Activated CD4-positive, alpha-beta memory T cell treated with anti-CD3 and anti-CD28 coated beads for 36 hours (primary cell): Measurements from ENCODE around the gene C12orf76. TPM values are rescaled to one million over a fixed set of nuclear protein-coding genes. Genes with fewer than 3 reads are reported as not detected.
A peak's percentile ranks its signal among the peaks of the same experiment; 100 is the strongest.
"Not testable (repeated sequence)": the region's sequence is repeated elsewhere in the genome, so short reads cannot be mapped to it uniquely, and the experiment has no call there.

ENCODE experiments used
- CTCF ChIA-PET: fragments of 350-600 bp; sonication (Branson Sonifier 250); formaldehyde crosslinking; loops from one replicate; lab custom pipeline; 2021; ENCODE audit warnings: antibody characterized with exemption, inconsistent platforms; lab: Charles Lee
- POLR2A ChIA-PET: fragments of 350-600 bp; sonication (Branson Sonifier 250); formaldehyde crosslinking; loops from one replicate; lab custom pipeline; 2021; ENCODE audit warnings: antibody characterized with exemption; lab: Charles Lee
- DNase-seq: peaks from one replicate; pipeline ENCODE4 v3.0.0-alpha.2; 2020
- H3K27ac Mint-ChIP-seq: one replicate; pipeline ENCODE4 v1.8.0; 2021; ENCODE audit warnings: mixed read lengths
- H3K27me3 Mint-ChIP-seq: one replicate; pipeline ENCODE4 v1.8.0; 2021; ENCODE audit warnings: mixed read lengths
- H3K36me3 Mint-ChIP-seq: one replicate; pipeline ENCODE4 v1.8.0; 2021; ENCODE audit warnings: mixed read lengths
- H3K4me1 Mint-ChIP-seq: one replicate; pipeline ENCODE4 v1.8.0; 2021; ENCODE audit warnings: low read depth, mixed read lengths
- H3K4me3 Mint-ChIP-seq: one replicate; pipeline ENCODE4 v1.8.0; 2021; ENCODE audit warnings: mild to moderate bottlenecking, mixed read lengths
- H3K9me3 Mint-ChIP-seq: one replicate; pipeline ENCODE4 v1.8.0; 2021; ENCODE audit warnings: mixed read lengths
- intact Hi-C: fragments of 100-400 bp; cut with micrococcal nuclease; formaldehyde crosslinking; loops from one replicate; pipeline ENCODE4 v1.15.1; 2023
- total RNA-seq, 2 experiments: library from RNA; stranded (reverse); gene quantifications; one replicate each; pipeline ENCODE4 v1.2.3, GENCODE V29; 2021

C12orf76 gene
- total RNA-seq, 2 experiments from 2014 or later, result 14.2 to 17.1 TPM

GRCh38 chr12:110059651-110060000, 11.3 kb upstream of the C12orf76 start:
- peaks cover 3% of the 10 kb centered on the region for H3K9me3 Mint-ChIP-seq
- intact Hi-C loops, result no loop called here
- ChIA-PET POLR2A (interaction anchor here (1.6 to 2.2 kb wide), 2 partner anchors 14 to 20 kb away, joined by 5 read pairs; no protein-coding TSS in a partner anchor), CTCF (interaction anchor here (1.5 kb wide), 1 partner anchor 372 kb away, joined by 5 read pairs; no protein-coding TSS in a partner anchor)
- DNase-seq, result no peak
- peak overlapping the region; percentile 67 for H3K27ac Mint-ChIP-seq
- H3K36me3 Mint-ChIP-seq, result peaks cover 7% of the 10 kb centered on the region
- H3K4me3 Mint-ChIP-seq, result no peak overlapping the region
- no peaks in the 10 kb centered on the region for H3K27me3 Mint-ChIP-seq
- peaks cover 44% of the 10 kb centered on the region for H3K4me1 Mint-ChIP-seq

- POLR2A ChIA-PET, result interaction anchor here (2.2 kb wide), 1 partner anchor 21 kb away, joined by 5 read pairs; no protein-coding TSS in a partner anchor
Observed at GRCh38 chr12:110058875-110059615, 10.7 kb upstream of the C12orf76 start.

GRCh38 chr12:110056643-110057042, 8.3 kb upstream of the C12orf76 start:
- not testable (repeated sequence) for DNase-seq, H3K36me3 Mint-ChIP-seq, H3K27me3 Mint-ChIP-seq, H3K4me3 Mint-ChIP-seq, H3K9me3 Mint-ChIP-seq
- ChIA-PET POLR2A (interaction anchor here (1.1 kb wide), 1 partner anchor 23 kb away, joined by 3 read pairs; no protein-coding TSS in a partner anchor), CTCF (interaction anchor here (0.9 kb wide), 1 partner anchor 59 kb away, joined by 4 read pairs; no protein-coding TSS in a partner anchor)
- intact Hi-C loops, result loop anchor here (1.0 kb wide), 1 partner anchor 23 kb away; no protein-coding TSS in a partner anchor
- H3K4me1 Mint-ChIP-seq, result peaks cover 47% of the 10 kb centered on the region
- H3K27ac Mint-ChIP-seq, result peak overlapping the region; percentile 44

More at GRCh38 chr12:110058875-110059615, 10.7 kb upstream of the C12orf76 start:
- CTCF ChIA-PET, result interaction anchor here (1.5 kb wide), 1 partner anchor 372 kb away, joined by 5 read pairs; no protein-coding TSS in a partner anchor
- H3K27ac Mint-ChIP-seq, result peak overlapping the region; percentile 67
- H3K9me3 Mint-ChIP-seq, result peaks cover 3% of the 10 kb centered on the region
- no peak for DNase-seq
- peaks cover 7% of the 10 kb centered on the region for H3K36me3 Mint-ChIP-seq
- H3K4me1 Mint-ChIP-seq, result peaks cover 47% of the 10 kb centered on the region
- intact Hi-C loops, result no loop called here
- no peaks in the 10 kb centered on the region for H3K27me3 Mint-ChIP-seq
- H3K4me3 Mint-ChIP-seq, result no peak overlapping the region

GRCh38 chr12:110055375-110056352, 7.3 kb upstream of the C12orf76 start:
- not testable (repeated sequence) for H3K27me3 Mint-ChIP-seq, H3K9me3 Mint-ChIP-seq, H3K36me3 Mint-ChIP-seq, H3K4me3 Mint-ChIP-seq
- peak; percentile 61 for DNase-seq
- Mint-ChIP-seq H3K27ac (peak overlapping the region; percentile 57), H3K4me1 (peaks cover 41% of the 10 kb centered on the region)
- intact Hi-C loops, result loop anchor here (1.0 kb wide), 1 partner anchor 24 kb away; no protein-coding TSS in a partner anchor
- CTCF ChIA-PET, result interaction anchor here (0.9 kb wide), 1 partner anchor 58 kb away, joined by 4 read pairs; no protein-coding TSS in a partner anchor
- POLR2A ChIA-PET, result interaction anchor here (1.1 to 1.5 kb wide), 3 partner anchors 16 to 31 kb away, joined by 3 read pairs; no protein-coding TSS in a partner anchor

GRCh38 chr12:110050927-110051326, 2.6 kb upstream of the C12orf76 start:
- intact Hi-C loops, result no loop called here
- no peaks in the 10 kb centered on the region for H3K36me3 Mint-ChIP-seq
- ChIA-PET CTCF (no interaction called here), POLR2A (no interaction called here)
- H3K27ac Mint-ChIP-seq, result no peak overlapping the region
- no peak for DNase-seq
- H3K27me3 Mint-ChIP-seq, result no peaks in the 10 kb centered on the region
- no peaks in the 10 kb centered on the region for H3K9me3 Mint-ChIP-seq
- H3K4me1 Mint-ChIP-seq, result peaks cover 46% of the 10 kb centered on the region
- no peak overlapping the region for H3K4me3 Mint-ChIP-seq

GRCh38 chr12:110049666-110050065, 1.3 kb upstream of the C12orf76 start:
- POLR2A ChIA-PET, H3K9me3 Mint-ChIP-seq, H3K36me3 Mint-ChIP-seq, H3K27me3 Mint-ChIP-seq, DNase-seq, CTCF ChIA-PET: not testable (repeated sequence)
- intact Hi-C loops, result loop anchor here (2.0 kb wide), 2 partner anchors 51 to 53 kb away; partner anchors contain the start of gene GIT2
- Mint-ChIP-seq H3K4me3 (peak overlapping the region; percentile 24), H3K4me1 (peaks cover 39% of the 10 kb centered on the region), H3K27ac (peak overlapping the region; percentile 94)

GRCh38 chr12:110049034-110049433, 712 bp upstream of the C12orf76 start:
- intact Hi-C loops, result loop anchor here (2.0 kb wide), 2 partner anchors 52 kb away; partner anchors contain the start of gene GIT2
- H3K36me3 Mint-ChIP-seq, CTCF ChIA-PET, DNase-seq, H3K27me3 Mint-ChIP-seq, H3K9me3 Mint-ChIP-seq: not testable (repeated sequence)
- Mint-ChIP-seq H3K4me1 (peaks cover 36% of the 10 kb centered on the region), H3K27ac (peak overlapping the region; percentile 94), H3K4me3 (peak overlapping the region; percentile 89)
- POLR2A ChIA-PET, result interaction anchor here (1.1 kb wide), 1 partner anchor 9 kb away, joined by 3 read pairs; no protein-coding TSS in a partner anchor

- peak overlapping the region; percentile 89 for H3K4me3 Mint-ChIP-seq
- H3K4me1 Mint-ChIP-seq, result peaks cover 45% of the 10 kb centered on the region
- no peaks in the 10 kb centered on the region for H3K27me3 Mint-ChIP-seq
- no peaks in the 10 kb centered on the region for H3K9me3 Mint-ChIP-seq
- ChIA-PET CTCF (interaction anchor here (0.8 to 1.1 kb wide), 2 partner anchors 55 to 421 kb away, joined by 3 to 5 read pairs; partner anchors contain the start of genes FAM216A and GPN3), POLR2A (interaction anchor here (0.5 to 1.1 kb wide), 2 partner anchors 8 to 516 kb away, joined by 3 to 4 read pairs; no protein-coding TSS in a partner anchor)
- intact Hi-C loops, result no loop called here
- H3K27ac Mint-ChIP-seq, result peak overlapping the region; percentile 94
- DNase-seq, result no peak
- H3K36me3 Mint-ChIP-seq, result peaks cover 5% of the 10 kb centered on the region
Observed at GRCh38 chr12:110047297-110047940, 903 bp downstream of the C12orf76 start.

- peaks cover 8% of the 10 kb centered on the region for H3K36me3 Mint-ChIP-seq
- no peaks in the 10 kb centered on the region for H3K27me3 Mint-ChIP-seq
- POLR2A ChIA-PET, result no interaction called here
- no peak overlapping the region for H3K27ac Mint-ChIP-seq
- no peaks in the 10 kb centered on the region for H3K9me3 Mint-ChIP-seq
- CTCF ChIA-PET, result interaction anchor here (1.1 kb wide), 1 partner anchor 422 kb away, joined by 3 read pairs; the partner anchor contains the start of genes FAM216A and GPN3
- intact Hi-C loops, result no loop called here
- H3K4me1 Mint-ChIP-seq, result peaks cover 49% of the 10 kb centered on the region
- DNase-seq, result no peak
- peak overlapping the region; percentile 89 for H3K4me3 Mint-ChIP-seq
Observed at GRCh38 chr12:110046451-110047187, 1.7 kb downstream of the C12orf76 start.

GRCh38 chr12:110042264-110042663, 6.1 kb downstream of the C12orf76 start:
- Mint-ChIP-seq H3K9me3 (no peaks in the 10 kb centered on the region), H3K4me1 (peaks cover 53% of the 10 kb centered on the region), H3K4me3 (no peak overlapping the region), H3K27ac (peak overlapping the region; percentile 62), H3K36me3 (peaks cover 19% of the 10 kb centered on the region), H3K27me3 (no peaks in the 10 kb centered on the region)
- intact Hi-C loops, result no loop called here
- ChIA-PET CTCF (interaction anchor here (0.9 kb wide), 1 partner anchor 41 kb away, joined by 3 read pairs; no protein-coding TSS in a partner anchor), POLR2A (interaction anchor here (0.6 kb wide), 1 partner anchor 50 kb away, joined by 7 read pairs; no protein-coding TSS in a partner anchor)
- no peak for DNase-seq
